ENCODE results near the gene UCN.
"Not testable (repeated sequence)": the region's sequence is repeated elsewhere in the genome, so short reads cannot be mapped to it uniquely, and the experiment has no call there.

GRCh38 chr2:27272537-27273522 lies 35.4 kb downstream of the UCN start:
- not testable (repeated sequence) for TF ChIP-seq MZF1 (tag by site-specific recombination; IDR thresholded peaks at IDR 0.05; ENCODE audit: borderline replicate concordance); ZNF140 (tag by site-specific recombination; IDR thresholded peaks at IDR 0.05)
- TF ChIP-seq, protein P1, sequence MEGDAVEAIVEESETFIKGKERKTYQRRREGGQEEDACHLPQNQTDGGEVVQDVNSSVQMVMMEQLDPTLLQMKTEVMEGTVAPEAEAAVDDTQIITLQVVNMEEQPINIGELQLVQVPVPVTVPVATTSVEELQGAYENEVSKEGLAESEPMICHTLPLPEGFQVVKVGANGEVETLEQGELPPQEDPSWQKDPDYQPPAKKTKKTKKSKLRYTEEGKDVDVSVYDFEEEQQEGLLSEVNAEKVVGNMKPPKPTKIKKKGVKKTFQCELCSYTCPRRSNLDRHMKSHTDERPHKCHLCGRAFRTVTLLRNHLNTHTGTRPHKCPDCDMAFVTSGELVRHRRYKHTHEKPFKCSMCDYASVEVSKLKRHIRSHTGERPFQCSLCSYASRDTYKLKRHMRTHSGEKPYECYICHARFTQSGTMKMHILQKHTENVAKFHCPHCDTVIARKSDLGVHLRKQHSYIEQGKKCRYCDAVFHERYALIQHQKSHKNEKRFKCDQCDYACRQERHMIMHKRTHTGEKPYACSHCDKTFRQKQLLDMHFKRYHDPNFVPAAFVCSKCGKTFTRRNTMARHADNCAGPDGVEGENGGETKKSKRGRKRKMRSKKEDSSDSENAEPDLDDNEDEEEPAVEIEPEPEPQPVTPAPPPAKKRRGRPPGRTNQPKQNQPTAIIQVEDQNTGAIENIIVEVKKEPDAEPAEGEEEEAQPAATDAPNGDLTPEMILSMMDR (tag by site-specific recombination; IDR thresholded peaks at IDR 0.05), result not testable (repeated sequence)

All from HEK293 (cell line).